Lung (tissue), 16 donors: ENCODE measurements around the gene PDE6D. TPM values are rescaled to one million over a fixed set of nuclear protein-coding genes. Genes with fewer than 3 reads are reported as not detected.

ENCODE experiments used
- ATAC-seq: fragments of 200-7000 bp; cut with Tn5 transposase; one replicate; pipeline ENCODE4 v1.9.1; 2020; ENCODE audit warnings: moderate number of reproducible peaks; ENCODE audit not compliant: insufficient read depth, low FRiP score
- DNase-seq, 3 donors: peaks; one replicate each; pipeline ENCODE4 v3.0.0-alpha.2; 2013 to 2017
- H3K27ac ChIP-seq, 2 donors: one replicate each; pipeline ENCODE4 v1.5.1; 2013; ENCODE audit warnings: mild to moderate bottlenecking in 2 of 2, moderate library complexity in 2 of 2, control low read depth in 1 of 2, inconsistent platforms in 1 of 2, low read depth in 1 of 2, low read length in 1 of 2
- H3K27me3 ChIP-seq, 3 donors: one replicate each; pipeline ENCODE4 v1.5.1; 2013; ENCODE audit warnings: low read length in 2 of 3; ENCODE audit not compliant: control insufficient read depth in 3 of 3, insufficient read depth in 3 of 3
- H3K36me3 ChIP-seq, 4 donors: one replicate each; pipeline ENCODE4 v1.5.1; 2013; ENCODE audit warnings: low read length in 4 of 4, mild to moderate bottlenecking in 1 of 4, moderate library complexity in 1 of 4; ENCODE audit not compliant: control insufficient read depth in 4 of 4, insufficient read depth in 4 of 4
- H3K4me1 ChIP-seq, 5 donors: one replicate each; pipeline ENCODE4 v1.5.1; 2013; ENCODE audit warnings: low read length in 5 of 5, mild to moderate bottlenecking in 2 of 5, moderate library complexity in 1 of 5; ENCODE audit not compliant: control insufficient read depth in 5 of 5, insufficient read depth in 5 of 5
- H3K4me3 ChIP-seq: one replicate; pipeline ENCODE4 v1.5.1; 2013; ENCODE audit warnings: mild to moderate bottlenecking, control low read depth, moderate library complexity
- H3K9ac ChIP-seq, 2 donors: one replicate each; pipeline ENCODE4 v1.5.1; 2013; ENCODE audit warnings: low read length in 2 of 2, control low read depth in 1 of 2; ENCODE audit not compliant: insufficient read depth in 1 of 2
- H3K9me3 ChIP-seq, 4 donors: one replicate each; pipeline ENCODE4 v1.5.1; 2013; ENCODE audit warnings: low read length in 3 of 4, mild to moderate bottlenecking in 1 of 4, moderate library complexity in 1 of 4; ENCODE audit not compliant: control insufficient read depth in 4 of 4, insufficient read depth in 3 of 4
- WGBS, 2 donors: extraction: QIAGEN DNeasy Blood & Tissue Kit; methylation state at CpG; one replicate each; pipeline ENCODE4 v1.1.7; 2013; 5-methylcytosine and 5-hydroxymethylcytosine counted together
- long read RNA-seq, 5 donors: transcript quantifications; one replicate each; lab custom pipeline, GENCODE V29; 2026
- polyA plus RNA-seq, 2 donors: library from polyadenylated mRNA; stranded (reverse); fragments of 200-250 nt; gene quantifications; one replicate each; pipeline ENCODE4 v1.2.1, GENCODE V29; 2013
- total RNA-seq, 2 donors: library from RNA; depleted of rRNA in 1 of 2; stranded (reverse); fragments of >200 nt in 1 of 2; gene quantifications; one replicate each; pipeline ENCODE4 v1.2.1, GENCODE V29; 2014 to 2021
- TF ChIP-seq, protein P1 (sequence below): IDR thresholded peaks from 2 replicates; pipeline ENCODE4 v1.5.1; 2012; ENCODE audit warnings: mild to moderate bottlenecking; ENCODE audit errors: control extremely low read depth, extremely low read depth
- donor health status: control.
- donor health status: control.
- donor health status: Bipolar disorder and iron deficiency.
- donor health status: healthy.
- donor health status: DM: yes; HTN: yes; CAD: no.

PDE6D gene
- total RNA-seq (10 to 100 TPM; 21.5 to 21.6 TPM), polyA plus RNA-seq (10 to 100 TPM; 24.4 to 25.6 TPM)
- long read RNA-seq, donor 1, transcript PDE6D-201 (5 exons, 1,175 nt): major isoform, 12 of 22 reads
- long read RNA-seq, donor 1, partial matches to known transcripts: 9 of 22 reads
- long read RNA-seq, donor 1, other reads (novel, unspliced or antisense): 0 of 22 reads
- long read RNA-seq, donor 2, transcript PDE6D-201 (5 exons, 1,175 nt): major isoform, 7 of 7 reads
- long read RNA-seq, donor 2, partial matches to known transcripts: 0 of 7 reads
- long read RNA-seq, donor 2, other reads (novel, unspliced or antisense): 0 of 7 reads
- long read RNA-seq, donor 3, partial matches to known transcripts: 0 of 6 reads
- long read RNA-seq, donor 3, other reads (novel, unspliced or antisense): 0 of 6 reads
- long read RNA-seq, donor 4, partial matches to known transcripts: 0 of 4 reads
- long read RNA-seq, donor 4, other reads (novel, unspliced or antisense): 0 of 4 reads
- long read RNA-seq, donor 5, transcript PDE6D-201 (5 exons, 1,175 nt): major isoform, 12 of 20 reads
- long read RNA-seq, donor 5, partial matches to known transcripts: 0 of 20 reads
- long read RNA-seq, donor 5, other reads (novel, unspliced or antisense): 7 of 20 reads

DNA sequence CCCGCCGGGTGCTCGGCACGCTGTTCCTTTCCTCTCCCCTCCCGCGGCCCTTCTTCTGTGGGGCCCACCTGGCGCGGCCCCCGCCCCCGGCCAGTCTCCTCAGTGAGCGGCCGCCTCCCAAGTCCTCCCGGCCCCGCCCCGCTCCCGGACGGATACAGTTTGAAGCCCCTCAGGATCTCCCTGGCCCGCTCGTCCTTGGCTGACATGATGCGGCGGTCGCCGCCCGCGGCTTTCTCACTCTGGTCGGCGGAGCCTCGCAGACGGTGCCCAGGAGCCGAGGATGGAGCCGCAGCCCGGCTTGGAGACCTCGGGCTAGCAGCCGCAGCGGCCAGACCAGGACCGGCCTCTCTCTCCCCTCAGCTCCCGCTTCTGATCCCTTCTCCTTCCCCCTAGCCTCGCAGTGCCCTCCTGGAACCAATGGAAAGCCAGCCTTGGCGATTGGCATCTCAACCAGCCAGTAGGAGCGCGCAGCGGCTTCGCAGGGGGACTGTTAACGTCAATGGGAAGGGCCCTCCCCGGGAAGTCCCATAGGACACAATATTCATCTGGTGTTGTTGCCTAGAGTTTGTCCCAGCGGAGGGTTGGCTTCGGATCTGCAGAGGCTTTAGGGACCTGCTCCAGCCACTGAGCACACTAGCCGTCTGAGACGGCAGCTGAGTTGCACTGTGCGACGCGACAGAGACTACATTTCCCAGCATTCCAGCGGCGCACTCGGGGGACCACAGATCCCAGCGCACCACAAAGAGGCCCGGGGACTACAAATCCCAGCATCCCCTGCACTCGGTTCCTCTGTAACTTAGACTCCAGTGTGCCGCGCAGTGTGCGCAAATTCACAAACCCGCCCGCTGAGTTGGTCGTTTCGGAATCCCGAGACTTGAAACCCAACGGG, at the start of gene PDE6D:
Gene PDE6D, minus strand, starts transcription at position 374 of the 889 bp plus-strand sequence. Its CDS starts 168 bp downstream, at position 206.
- WGBS, 2 donors: 1% methylated on average over 66 to 67 of the region's 67 CpGs
- Histone ChIP-seq H3K27ac (peak within 1 kb of the TSS; percentile 82 to 93), H3K9ac (peak within 1 kb of the TSS; percentile 50 to 98), H3K4me1 (peaks cover 5 to 29% (median 14%) of the 10 kb centered on the region in 5 donors), H3K36me3 (peaks cover 0 to 3% (median under 1%) of the 10 kb centered on the region in 4 donors), H3K4me3 (peak within 1 kb of the TSS; percentile 84), H3K9me3 (no peaks in the 10 kb centered on the region), H3K27me3 (no peaks in the 10 kb centered on the region)
- ATAC-seq (peak; percentile 98), DNase-seq (peak; percentile 97 to 99 (median 99))
- TF ChIP-seq, protein P1, sequence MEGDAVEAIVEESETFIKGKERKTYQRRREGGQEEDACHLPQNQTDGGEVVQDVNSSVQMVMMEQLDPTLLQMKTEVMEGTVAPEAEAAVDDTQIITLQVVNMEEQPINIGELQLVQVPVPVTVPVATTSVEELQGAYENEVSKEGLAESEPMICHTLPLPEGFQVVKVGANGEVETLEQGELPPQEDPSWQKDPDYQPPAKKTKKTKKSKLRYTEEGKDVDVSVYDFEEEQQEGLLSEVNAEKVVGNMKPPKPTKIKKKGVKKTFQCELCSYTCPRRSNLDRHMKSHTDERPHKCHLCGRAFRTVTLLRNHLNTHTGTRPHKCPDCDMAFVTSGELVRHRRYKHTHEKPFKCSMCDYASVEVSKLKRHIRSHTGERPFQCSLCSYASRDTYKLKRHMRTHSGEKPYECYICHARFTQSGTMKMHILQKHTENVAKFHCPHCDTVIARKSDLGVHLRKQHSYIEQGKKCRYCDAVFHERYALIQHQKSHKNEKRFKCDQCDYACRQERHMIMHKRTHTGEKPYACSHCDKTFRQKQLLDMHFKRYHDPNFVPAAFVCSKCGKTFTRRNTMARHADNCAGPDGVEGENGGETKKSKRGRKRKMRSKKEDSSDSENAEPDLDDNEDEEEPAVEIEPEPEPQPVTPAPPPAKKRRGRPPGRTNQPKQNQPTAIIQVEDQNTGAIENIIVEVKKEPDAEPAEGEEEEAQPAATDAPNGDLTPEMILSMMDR: no peak

DNA sequence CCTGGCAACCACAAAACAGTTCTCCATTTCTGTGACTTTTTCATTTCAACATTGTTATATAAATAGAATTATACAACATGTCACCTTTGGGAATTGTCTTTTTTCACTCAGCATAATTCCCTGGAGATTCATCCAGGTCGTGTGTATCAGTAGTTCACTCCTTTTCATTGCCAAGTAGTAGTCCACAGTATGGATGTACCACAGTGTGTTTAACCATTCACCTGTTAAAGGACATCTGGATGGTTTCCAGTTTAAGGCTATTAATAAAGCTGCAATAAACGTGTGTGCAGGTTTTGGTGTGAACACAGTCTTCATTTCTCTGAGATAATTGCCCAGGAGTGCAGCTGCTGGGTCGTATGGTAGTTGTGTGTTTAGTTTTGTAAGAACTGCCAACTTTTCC, 40.8 kb upstream of the PDE6D start:
- H3K36me3 ChIP-seq: no peaks in the 10 kb centered on the region
- DNase-seq (no peak), ATAC-seq (no peak)
- H3K27me3 ChIP-seq: no peaks in the 10 kb centered on the region
- no peak overlapping the region for H3K4me3 ChIP-seq
- WGBS, 2 donors: 61% methylated on average over 3 of the region's 3 CpGs
- no peaks in the 10 kb centered on the region for H3K4me1 ChIP-seq
- H3K9me3 ChIP-seq: no peaks in the 10 kb centered on the region
- TF ChIP-seq, protein P1: no peak
- H3K9ac ChIP-seq: no peak overlapping the region
- H3K27ac ChIP-seq: no peak overlapping the region

DNA sequence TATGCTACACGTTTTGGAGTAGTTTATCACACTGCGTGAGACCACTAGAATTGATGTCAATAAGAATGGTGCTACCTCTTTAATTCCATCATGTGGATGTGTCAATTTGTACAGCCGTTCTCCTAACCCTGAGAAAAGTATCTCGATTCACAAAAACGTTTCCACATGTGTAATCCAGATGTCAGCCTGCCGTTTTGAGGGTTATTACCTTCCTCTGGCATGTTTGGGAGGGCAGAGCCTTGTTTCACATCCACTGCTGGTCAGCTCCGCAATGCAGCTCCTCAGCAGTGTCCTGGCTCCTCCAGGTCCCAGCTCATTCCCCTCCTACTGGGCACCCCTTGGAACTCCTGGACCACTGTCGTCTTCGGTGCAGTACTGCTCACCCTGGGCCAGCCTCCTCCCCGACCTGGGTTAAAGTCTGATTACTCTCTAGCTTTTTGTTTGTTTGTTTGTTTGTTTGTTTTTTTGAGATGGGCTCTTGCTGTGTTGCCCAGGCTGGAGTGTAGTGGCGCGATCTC, 39.8 kb upstream of the PDE6D start:
- 77% methylated on average over 12 of the region's 12 CpGs for WGBS, 2 donors
- Histone ChIP-seq H3K27ac (no peak overlapping the region), H3K9me3 (no peaks in the 10 kb centered on the region), H3K36me3 (no peaks in the 10 kb centered on the region), H3K9ac (no peak overlapping the region), H3K4me3 (no peak overlapping the region), H3K27me3 (no peaks in the 10 kb centered on the region), H3K4me1 (no peaks in the 10 kb centered on the region)
- ATAC-seq: no peak
- TF ChIP-seq, protein P1: no peak
- DNase-seq: no peak
